Left lung (tissue), 10 donors: ENCODE measurements around the gene PTPN18. TPM values are rescaled to one million over a fixed set of nuclear protein-coding genes. Genes with fewer than 3 reads are reported as not detected.

Experiments
- ATAC-seq: fragments of 200-7000 bp; cut with Tn5 transposase; one replicate; pipeline ENCODE4 v1.9.1; 2020; ENCODE audit warnings: moderate library complexity
- DNase-seq, 4 donors: peaks; one replicate each; pipeline ENCODE4 v3.0.0-alpha.2; 2013 to 2020
- H3K27ac ChIP-seq, 2 donors: fragments of 200-600 bp; sonication (generic) in 1 of 2; one replicate each; pipeline versions ENCODE4 v1.5.0 to v1.8.0; 2020 to 2021
- H3K27me3 ChIP-seq, 2 donors: fragments of 200-600 bp; sonication (generic) in 1 of 2; one replicate each; pipeline versions ENCODE4 v1.5.0 to v1.8.0; 2020 to 2021
- H3K36me3 ChIP-seq, 2 donors: fragments of 200-600 bp; sonication (generic) in 1 of 2; one replicate each; pipeline versions ENCODE4 v1.5.0 to v1.8.0; 2020 to 2021
- H3K4me1 ChIP-seq, 2 donors: fragments of 200-600 bp; one replicate each; pipeline ENCODE4 v1.8.0; 2021
- H3K4me3 ChIP-seq, 2 donors: fragments of 200-600 bp; sonication (generic) in 1 of 2; one replicate each; pipeline versions ENCODE4 v1.5.0 to v1.8.0; 2020 to 2021; ENCODE audit warnings: mild to moderate bottlenecking in 1 of 2
- H3K9me3 ChIP-seq, 2 donors: fragments of 200-600 bp; sonication (generic) in 1 of 2; one replicate each; pipeline versions ENCODE4 v1.5.0 to v1.8.0; 2020 to 2021
- intact Hi-C, 2 donors: fragments of 100-400 bp; cut with DNase I; formaldehyde crosslinking; loops; one replicate each; pipeline versions ENCODE4 v1.11.2 to v1.14.2; 2022
- polyA plus RNA-seq, 6 donors: library from polyadenylated mRNA; unstranded; fragments of 120-200 nt; gene quantifications; one replicate each; pipeline ENCODE4 v1.2.1, GENCODE V29; 2013; ENCODE audit not compliant: insufficient read length in 6 of 6
- total RNA-seq, 2 donors: library from RNA; stranded (reverse); fragmentation: NEBNext Ultra II Directional; extraction: Animal tissue kit (Norgen Biotek cat#: 25700); gene quantifications; one replicate each; pipeline ENCODE4 v1.2.1, GENCODE V29; 2021
- TF ChIP-seq, protein P1 (sequence below), 2 donors: fragments of 200-600 bp; sonication (generic) in 1 of 2; IDR thresholded peaks; one replicate each; pipeline versions ENCODE4 v1.5.0 to v1.8.0; 2021; ENCODE audit warnings: antibody characterized with exemption in 2 of 2
- donor health status: DM: no; HTN: yes; CAD: no.
- donor health status: DM: no; HTN: no; CAD: no.

Gene PTPN18
- total and polyA plus RNA-seq, 8 donors, result 35.1 to 74.7 (median 40.1) TPM

DNA sequence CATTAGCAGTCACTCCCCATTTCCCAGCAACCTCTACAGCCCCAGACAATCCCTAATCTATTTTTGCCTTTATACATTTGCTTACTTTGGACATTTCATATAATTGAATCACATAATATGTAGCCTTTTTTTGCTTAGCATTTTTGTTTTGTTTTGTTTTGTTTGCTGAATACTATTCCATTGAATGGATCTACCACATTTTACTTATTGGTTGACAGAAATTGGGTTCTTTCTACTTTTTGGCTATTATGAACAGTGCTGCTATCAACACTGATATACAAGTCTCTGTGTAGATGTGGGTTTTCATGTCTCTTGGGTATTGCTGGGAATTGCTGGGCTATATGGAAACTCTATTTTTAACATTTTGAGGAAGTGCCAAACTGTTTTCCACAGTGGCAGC, 7.6 kb downstream of the PTPN18 start:
- no peak for ATAC-seq
- DNase-seq, result no peak
- Histone ChIP-seq H3K36me3 (no peaks in the 10 kb centered on the region), H3K27me3 (no peaks in the 10 kb centered on the region), H3K4me3 (no peak overlapping the region), H3K27ac (no peak overlapping the region), H3K4me1 (peaks cover 0 to 5% of the 10 kb centered on the region in 2 donors), H3K9me3 (no peaks in the 10 kb centered on the region)
- TF ChIP-seq, protein P1, sequence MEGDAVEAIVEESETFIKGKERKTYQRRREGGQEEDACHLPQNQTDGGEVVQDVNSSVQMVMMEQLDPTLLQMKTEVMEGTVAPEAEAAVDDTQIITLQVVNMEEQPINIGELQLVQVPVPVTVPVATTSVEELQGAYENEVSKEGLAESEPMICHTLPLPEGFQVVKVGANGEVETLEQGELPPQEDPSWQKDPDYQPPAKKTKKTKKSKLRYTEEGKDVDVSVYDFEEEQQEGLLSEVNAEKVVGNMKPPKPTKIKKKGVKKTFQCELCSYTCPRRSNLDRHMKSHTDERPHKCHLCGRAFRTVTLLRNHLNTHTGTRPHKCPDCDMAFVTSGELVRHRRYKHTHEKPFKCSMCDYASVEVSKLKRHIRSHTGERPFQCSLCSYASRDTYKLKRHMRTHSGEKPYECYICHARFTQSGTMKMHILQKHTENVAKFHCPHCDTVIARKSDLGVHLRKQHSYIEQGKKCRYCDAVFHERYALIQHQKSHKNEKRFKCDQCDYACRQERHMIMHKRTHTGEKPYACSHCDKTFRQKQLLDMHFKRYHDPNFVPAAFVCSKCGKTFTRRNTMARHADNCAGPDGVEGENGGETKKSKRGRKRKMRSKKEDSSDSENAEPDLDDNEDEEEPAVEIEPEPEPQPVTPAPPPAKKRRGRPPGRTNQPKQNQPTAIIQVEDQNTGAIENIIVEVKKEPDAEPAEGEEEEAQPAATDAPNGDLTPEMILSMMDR (IDR thresholded peaks at IDR 0.05), result no peak
- intact Hi-C loops, result no loop called here

DNA sequence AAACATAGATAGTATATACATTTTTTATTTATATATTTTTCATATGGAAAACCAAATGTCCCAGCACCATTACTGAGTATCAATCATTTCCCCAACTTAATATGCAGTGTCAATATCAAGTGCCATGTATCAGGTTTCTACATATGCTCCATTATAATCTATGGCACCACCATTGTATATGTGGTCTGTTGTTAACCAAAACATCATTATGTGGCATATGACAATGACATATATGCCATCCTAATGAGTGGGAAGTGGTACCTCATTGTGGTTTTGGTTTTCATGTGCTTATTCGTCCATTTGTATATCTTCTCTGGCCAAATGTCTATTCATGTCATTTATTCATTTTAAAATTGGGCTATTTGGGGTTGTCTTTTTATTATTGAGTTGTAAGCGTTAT, 9.2 kb downstream of the PTPN18 start:
- Histone ChIP-seq H3K4me3 (no peak overlapping the region), H3K27me3 (no peaks in the 10 kb centered on the region), H3K4me1 (peaks cover 0 to 19% of the 10 kb centered on the region in 2 donors), H3K36me3 (no peaks in the 10 kb centered on the region), H3K9me3 (no peaks in the 10 kb centered on the region), H3K27ac (no peak overlapping the region)
- DNase-seq, result no peak
- TF ChIP-seq, protein P1 (IDR thresholded peaks at IDR 0.05), result no peak
- intact Hi-C loops, result no loop called here
- ATAC-seq, result no peak

- no peak for ATAC-seq
- Histone ChIP-seq H3K27me3 (no peaks in the 10 kb centered on the region), H3K36me3 (peaks cover 0 to 4% of the 10 kb centered on the region in 2 donors), H3K9me3 (no peaks in the 10 kb centered on the region), H3K4me1 (peaks cover 0 to 26% of the 10 kb centered on the region in 2 donors), H3K27ac (no peak overlapping the region), H3K4me3 (no peak overlapping the region)
- DNase-seq, result no peak
- intact Hi-C loops, result no loop called here
- TF ChIP-seq, protein P1 (IDR thresholded peaks at IDR 0.05), result no peak
Measured at GRCh38 chr2:130365963-130366362, 10.1 kb downstream of the PTPN18 start.

DNA sequence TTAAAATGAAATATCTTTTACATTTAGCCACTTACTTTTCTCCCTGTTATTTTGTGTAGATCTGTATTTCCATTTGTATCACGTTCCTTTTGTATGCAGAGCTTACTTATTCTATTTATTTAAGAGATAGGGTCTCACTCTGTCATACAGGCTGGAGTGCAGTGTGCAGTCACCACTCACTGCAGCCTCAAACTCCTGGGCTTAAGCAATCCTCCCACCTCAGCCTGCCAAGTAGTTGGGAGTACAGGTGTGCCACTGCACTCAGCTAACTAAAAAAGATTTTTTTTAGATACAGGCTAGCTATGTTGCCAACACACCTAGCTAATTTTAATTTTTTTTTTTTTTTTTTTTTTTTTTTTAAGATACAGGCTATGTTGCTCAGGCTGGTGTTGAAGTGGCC, 10.9 kb downstream of the PTPN18 start:
- intact Hi-C loops, result no loop called here
- H3K9me3 ChIP-seq, result no peaks in the 10 kb centered on the region
- H3K36me3 ChIP-seq, result peaks cover 0 to 4% of the 10 kb centered on the region in 2 donors
- ATAC-seq (peak; percentile 64), DNase-seq (no peak)
- peaks cover 6 to 34% of the 10 kb centered on the region in 2 donors for H3K4me1 ChIP-seq
- H3K4me3 ChIP-seq, result no peak overlapping the region
- H3K27me3 ChIP-seq, result no peaks in the 10 kb centered on the region
- no peak overlapping the region for H3K27ac ChIP-seq
- TF ChIP-seq, protein P1 (IDR thresholded peaks at IDR 0.05), result no peak

DNA sequence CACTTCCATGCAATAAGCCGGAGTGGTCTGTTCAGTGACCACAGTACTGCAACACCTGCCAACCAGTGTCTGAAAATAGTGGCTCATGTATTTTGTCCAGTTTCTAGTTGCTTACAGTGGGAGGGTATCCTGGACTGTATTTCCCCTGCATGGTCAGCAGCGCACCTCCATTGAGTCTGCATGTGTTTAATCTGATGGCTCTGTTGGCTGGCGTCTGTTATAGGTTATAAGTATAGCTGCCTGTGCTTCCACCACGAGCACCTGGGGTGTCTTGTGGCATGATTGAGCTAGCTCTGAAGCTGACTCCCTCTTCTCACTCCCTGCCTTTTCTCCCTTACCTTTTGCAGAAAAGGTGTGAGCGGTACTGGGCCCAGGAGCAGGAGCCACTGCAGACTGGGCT, 12.9 kb downstream of the PTPN18 start:
- H3K27ac ChIP-seq, result peak overlapping the region in 1 of 2 donors; percentile 42
- TF ChIP-seq, protein P1 (IDR thresholded peaks at IDR 0.05), result no peak
- peaks cover 14 to 49% of the 10 kb centered on the region in 2 donors for H3K4me1 ChIP-seq
- DNase-seq, result no peak
- H3K4me3 ChIP-seq, result no peak overlapping the region
- H3K36me3 ChIP-seq, result peaks cover 0 to 4% of the 10 kb centered on the region in 2 donors
- no peak for ATAC-seq
- H3K9me3 ChIP-seq, result no peaks in the 10 kb centered on the region
- intact Hi-C loops, result no loop called here
- no peaks in the 10 kb centered on the region for H3K27me3 ChIP-seq
